ENCODE data around the gene ASPHD1.
"Not testable (repeated sequence)": the region's sequence is repeated elsewhere in the genome, so short reads cannot be mapped to it uniquely, and the experiment has no call there.

Gene ASPHD1

DNA sequence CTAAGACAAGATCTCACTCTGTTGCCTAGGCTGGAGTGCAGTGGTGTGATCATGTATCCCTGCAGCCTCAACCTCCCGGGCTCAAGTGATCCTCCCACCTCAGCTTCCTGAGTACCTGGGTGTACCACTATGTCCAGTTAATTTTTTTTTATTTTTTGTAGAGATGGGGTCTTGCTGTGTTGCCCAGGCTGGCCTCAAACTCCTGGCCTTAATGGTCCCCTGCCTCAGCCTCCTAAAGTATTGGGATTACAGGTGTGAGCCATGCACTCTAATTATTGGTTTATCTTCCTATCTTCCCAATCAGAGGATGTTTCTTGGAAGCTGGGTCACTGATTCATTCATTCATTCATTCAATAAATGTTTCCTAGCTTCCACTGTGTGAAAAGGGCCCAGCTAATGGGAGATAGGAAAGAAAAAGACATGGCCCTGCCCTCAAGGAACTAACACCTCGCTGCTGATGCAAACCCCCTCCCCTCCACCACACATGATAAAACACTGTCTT is 8.5 kb downstream of the ASPHD1 start:
- no peak for DNase-seq (ENCODE audit: low read depth)
- H3K4me3 ChIP-seq (ENCODE audit: low read length): no peak overlapping the region
- TF ChIP-seq, protein P1, sequence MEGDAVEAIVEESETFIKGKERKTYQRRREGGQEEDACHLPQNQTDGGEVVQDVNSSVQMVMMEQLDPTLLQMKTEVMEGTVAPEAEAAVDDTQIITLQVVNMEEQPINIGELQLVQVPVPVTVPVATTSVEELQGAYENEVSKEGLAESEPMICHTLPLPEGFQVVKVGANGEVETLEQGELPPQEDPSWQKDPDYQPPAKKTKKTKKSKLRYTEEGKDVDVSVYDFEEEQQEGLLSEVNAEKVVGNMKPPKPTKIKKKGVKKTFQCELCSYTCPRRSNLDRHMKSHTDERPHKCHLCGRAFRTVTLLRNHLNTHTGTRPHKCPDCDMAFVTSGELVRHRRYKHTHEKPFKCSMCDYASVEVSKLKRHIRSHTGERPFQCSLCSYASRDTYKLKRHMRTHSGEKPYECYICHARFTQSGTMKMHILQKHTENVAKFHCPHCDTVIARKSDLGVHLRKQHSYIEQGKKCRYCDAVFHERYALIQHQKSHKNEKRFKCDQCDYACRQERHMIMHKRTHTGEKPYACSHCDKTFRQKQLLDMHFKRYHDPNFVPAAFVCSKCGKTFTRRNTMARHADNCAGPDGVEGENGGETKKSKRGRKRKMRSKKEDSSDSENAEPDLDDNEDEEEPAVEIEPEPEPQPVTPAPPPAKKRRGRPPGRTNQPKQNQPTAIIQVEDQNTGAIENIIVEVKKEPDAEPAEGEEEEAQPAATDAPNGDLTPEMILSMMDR (conservative IDR thresholded peaks at IDR 0.05; ENCODE audit: low read depth, low read length): no peak

DNA sequence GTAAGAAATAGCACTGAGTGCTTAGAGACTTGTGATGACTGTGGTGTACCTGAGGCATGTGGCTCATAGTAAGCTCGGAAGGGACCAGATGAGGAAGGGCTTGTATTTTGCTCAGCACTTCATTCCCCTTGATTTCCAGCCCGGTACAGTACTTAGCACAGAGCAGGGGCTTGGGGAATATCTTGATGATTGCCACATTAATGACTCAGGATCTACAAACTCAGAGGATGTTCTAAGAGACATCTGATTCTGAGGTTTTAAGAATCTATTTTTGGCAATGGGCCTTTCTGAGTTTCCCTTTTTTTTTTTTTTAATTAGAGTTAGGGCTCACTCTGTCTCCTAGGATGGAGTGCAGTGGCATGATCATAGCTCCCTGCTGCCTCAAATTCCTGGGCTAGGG is 9.1 kb downstream of the ASPHD1 start:
- no peak overlapping the region for H3K4me3 ChIP-seq (ENCODE audit: low read length)
- no peak for DNase-seq (ENCODE audit: low read depth)
- TF ChIP-seq, protein P1 (conservative IDR thresholded peaks at IDR 0.05; ENCODE audit: low read depth, low read length): no peak

DNA sequence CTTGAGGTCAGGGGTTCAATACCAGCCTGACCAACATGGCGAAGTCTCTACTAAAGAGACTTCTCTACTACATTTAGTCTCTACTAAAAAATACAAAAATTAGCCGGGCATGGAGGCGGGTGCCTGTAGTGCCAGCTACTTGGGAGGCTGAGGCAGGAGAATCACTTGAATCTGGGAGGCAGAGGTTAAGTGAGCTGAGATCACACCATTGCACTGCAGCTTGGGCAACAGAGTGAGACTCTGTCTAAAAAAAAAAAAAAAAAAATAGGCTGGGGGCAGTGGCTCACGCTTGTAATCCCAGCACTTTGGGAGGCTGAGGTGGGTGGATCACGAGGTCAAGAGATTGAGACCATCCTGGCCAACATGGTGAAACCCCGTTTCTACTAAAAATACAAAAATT is 9.6 kb downstream of the ASPHD1 start:
- not testable (repeated sequence) for DNase-seq (ENCODE audit: low read depth); H3K4me3 ChIP-seq (ENCODE audit: low read length)

DNA sequence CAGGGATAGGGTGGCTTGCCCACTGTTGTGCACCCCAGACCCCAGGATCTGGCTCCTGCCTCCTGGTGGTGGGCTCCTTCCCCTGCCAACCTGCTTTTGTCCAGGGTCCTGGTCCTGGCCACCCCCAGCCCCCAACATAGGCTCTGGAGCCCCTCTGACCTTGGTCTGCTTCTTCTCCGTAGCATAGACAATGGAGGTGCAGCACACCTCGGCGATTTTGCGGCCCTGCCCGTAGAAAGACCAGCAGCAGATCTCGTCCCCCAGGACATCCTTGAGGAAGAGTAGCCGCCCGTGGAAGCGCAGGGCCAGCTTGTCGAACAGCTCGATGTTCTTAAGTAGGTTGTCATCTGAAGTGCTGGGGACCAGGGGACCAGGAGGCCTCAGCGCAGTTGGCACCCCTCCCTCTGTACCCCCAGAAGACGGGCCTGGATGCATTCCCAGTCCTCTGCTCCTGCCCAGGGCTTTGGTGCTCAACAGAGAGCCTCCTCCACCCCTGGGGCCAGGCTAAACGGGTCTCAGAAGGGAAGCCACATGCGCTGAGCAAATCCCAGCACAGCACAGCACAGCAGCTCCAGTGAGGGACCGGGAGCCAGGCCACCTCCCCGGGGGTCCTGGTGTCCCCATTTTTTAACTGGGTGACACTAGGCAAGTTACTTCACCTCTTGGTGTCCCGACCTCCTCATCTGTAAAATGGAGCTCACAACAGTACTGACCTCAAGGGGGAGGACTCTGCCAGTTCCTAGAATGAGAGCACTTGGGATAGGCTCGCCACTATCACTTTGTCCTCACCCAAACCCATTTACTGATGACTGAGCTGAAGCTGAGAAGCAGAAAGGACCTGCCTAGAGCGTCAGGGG is 10.8 kb downstream of the ASPHD1 start:
- no peak overlapping the region for H3K4me3 ChIP-seq (ENCODE audit: low read length)
- TF ChIP-seq, protein P1 (conservative IDR thresholded peaks at IDR 0.05; ENCODE audit: low read depth, low read length): no peak
- DNase-seq (ENCODE audit: low read depth): no peak

DNA sequence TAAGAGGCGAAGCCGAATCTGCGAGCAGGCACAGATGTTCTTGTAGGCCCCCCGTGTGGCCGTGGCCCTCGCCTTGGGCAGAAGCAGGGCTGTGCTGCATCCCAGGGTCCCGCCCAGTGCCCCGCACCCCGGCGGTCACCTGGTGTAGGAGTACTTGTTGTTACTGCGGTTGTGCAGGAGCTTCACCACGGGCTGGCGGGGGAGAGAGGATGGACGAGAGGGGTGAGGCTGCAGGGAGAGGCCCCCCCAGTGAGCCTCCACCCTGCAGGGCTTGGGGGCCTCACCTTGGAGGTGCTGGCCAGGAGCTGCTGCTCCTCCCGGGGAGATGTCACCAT is 11.4 kb downstream of the ASPHD1 start:
- TF ChIP-seq, protein P1 (conservative IDR thresholded peaks at IDR 0.05; ENCODE audit: low read depth, low read length): no peak
- no peak overlapping the region for H3K4me3 ChIP-seq (ENCODE audit: low read length)
- no peak for DNase-seq (ENCODE audit: low read depth)

DNA sequence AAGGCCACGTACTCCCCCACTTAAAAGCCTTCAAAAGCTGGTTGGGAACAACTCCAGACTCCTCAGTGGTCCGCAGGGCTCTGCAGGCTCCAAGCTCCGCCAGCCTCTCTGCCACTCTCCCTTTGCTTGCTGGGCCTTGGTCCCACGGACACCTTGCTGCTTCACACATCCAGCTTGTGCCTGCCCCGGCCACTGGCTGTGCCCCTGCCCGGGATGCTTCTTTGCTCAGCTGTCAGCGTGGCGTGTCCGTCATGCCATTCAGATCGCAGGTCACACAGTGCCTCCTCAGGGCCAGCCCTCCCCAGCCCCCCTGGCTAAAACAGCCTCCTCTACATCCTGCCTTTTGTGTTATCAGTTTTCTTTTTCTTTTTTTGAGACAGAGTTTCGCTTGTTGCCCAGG is 11.8 kb downstream of the ASPHD1 start:
- TF ChIP-seq, protein P1 (conservative IDR thresholded peaks at IDR 0.05; ENCODE audit: low read depth, low read length): no peak

DNA sequence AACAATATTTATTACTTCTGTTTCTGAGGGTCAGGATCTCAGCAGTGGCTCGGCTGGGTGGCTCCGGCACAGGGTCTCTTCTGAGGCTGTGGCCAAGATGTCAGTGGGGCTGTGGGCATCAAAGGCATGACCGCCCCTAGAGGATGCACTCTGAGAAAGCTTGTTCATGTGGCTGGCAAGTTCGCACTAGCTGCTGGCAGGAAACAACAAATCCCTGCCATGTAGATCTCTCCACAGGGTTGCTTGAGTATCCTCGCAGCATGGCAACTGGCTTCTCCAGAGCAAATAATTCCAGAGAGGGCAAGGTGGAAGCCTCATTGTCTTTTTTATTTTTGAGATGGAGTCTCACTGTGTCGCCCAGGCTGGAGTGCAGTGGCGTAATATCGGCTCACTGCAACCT is 13.2 kb downstream of the ASPHD1 start:
- no peak for DNase-seq (ENCODE audit: low read depth)
- TF ChIP-seq, protein P1 (conservative IDR thresholded peaks at IDR 0.05; ENCODE audit: low read depth, low read length): no peak
- H3K4me3 ChIP-seq (ENCODE audit: low read length): no peak overlapping the region

More for the DNA sequence above, 11.8 kb downstream of the ASPHD1 start:
- no peak for DNase-seq (ENCODE audit: low read depth)
- no peak overlapping the region for H3K4me3 ChIP-seq (ENCODE audit: low read length)
